ENCODE data around the gene MGST2.

MGST2 gene

GRCh38 chr4:139745111-139745639 is 79.6 kb downstream of the MGST2 start:
- no peak for DNase-seq

- no peak for DNase-seq
Observed at GRCh38 chr4:139746431-139747171, 81.0 kb downstream of the MGST2 start.

GRCh38 chr4:139749338-139749737 is 83.7 kb downstream of the MGST2 start:
- DNase-seq, result no peak

- no peak for DNase-seq
Observed at GRCh38 chr4:139749835-139750498, 84.3 kb downstream of the MGST2 start.

GRCh38 chr4:139753686-139754085 is 88.1 kb downstream of the MGST2 start:
- no peak for DNase-seq

Data from activated CD4-positive, alpha-beta T cell treated with anti-CD3 and anti-CD28 coated beads, Interleukin-2, amount 50 U/mL, for 4 hours (primary cell).